GM21737 (cell line): ENCODE data around the gene PCDH1.

Source experiments
- ATAC-seq: cut with Tn5 transposase; IDR thresholded peaks from one replicate; pipeline ENCODE4 v1.9.1; 2021; ENCODE audit warnings: mild to moderate bottlenecking, moderate library complexity; ENCODE audit not compliant: unreplicated experiment

PCDH1 gene

DNA sequence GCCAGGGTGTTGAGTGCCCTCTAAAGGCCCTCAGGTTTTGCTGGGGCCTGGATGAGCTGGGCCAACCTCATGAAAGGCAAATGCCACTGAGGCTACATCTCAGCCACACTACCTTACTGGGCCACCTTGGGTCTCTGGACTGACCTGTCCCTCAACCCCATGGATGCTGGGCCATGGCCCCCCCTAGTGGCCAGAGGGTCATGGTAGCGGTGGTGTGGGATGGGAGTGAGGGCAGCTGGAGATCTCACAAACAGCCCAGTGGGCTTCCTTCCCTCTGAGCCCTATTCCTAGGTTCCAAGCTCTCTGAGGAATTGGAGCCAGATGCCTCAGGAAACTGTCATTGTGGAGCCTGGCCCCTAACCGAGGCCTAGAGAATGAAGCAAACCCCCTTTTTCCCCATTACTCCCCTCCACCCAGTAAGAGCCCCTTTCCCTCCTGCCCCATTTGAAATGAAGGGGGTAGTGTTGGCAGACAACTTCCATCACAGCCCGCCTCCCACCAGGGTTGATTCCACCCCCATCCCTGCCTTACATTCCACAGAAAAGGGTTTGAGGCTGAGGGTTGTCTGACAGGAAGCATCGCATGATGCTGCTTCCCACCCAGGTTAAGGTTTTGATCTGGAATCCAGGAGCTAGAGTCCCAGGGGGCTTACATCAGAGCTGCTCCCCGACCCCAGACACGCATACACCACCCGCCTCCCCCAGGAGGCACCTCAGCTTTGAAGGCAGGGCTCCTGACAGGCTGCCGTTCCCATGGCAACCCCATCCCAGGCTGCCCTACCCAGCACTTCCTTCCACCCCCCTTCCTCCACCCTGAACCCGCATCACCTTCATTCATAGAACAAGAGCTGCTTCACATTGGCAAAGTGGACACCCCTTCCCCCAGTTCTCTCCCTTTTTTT lies 63.9 kb downstream of the PCDH1 start:
- no peak for ATAC-seq

DNA sequence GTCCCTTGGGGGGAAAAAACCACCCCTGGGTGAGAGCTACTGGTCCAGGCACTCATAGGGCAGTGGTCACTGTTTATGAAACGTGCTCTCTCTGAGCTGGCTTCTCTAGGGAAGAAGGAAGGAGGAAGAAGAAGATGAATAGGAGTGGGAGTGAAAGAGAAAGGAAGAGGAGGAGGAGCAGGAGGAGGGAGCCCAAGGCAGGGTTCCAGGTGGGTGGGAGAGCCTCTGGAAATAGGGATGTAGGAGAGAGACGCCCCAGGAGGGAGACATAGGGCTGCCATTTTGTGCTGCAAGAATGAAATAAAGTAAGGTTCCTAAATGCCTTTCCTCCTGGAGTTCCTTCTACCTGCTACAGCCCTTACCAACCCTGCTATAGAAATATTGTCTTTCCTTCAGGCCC lies 65.7 kb downstream of the PCDH1 start:
- no peak for ATAC-seq

- ATAC-seq = no peak
Measured at GRCh38 chr5:141811287-141812155, 66.7 kb downstream of the PCDH1 start.

DNA sequence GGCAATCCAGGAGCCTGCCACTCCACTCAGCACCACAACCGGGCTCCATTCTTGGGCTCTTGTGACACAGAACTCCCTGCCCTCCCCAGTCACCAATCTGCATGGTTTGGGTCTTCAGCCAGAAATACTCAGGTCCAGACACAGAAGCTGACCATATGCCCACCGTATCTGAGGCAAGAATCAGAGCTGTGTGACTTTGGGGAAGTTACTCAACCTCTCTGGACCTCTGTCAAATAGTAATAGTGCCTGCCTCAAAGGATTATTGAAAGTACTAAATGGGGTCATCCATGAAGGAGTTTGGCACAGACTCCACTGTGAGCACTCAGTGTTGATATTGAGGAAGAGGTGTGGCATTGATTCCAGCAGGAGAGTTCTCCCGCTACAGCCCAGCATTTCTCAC lies 67.5 kb downstream of the PCDH1 start:
- no peak for ATAC-seq

- no peak for ATAC-seq
Measured at GRCh38 chr5:141809380-141810096, 68.7 kb downstream of the PCDH1 start.

GRCh38 chr5:141808857-141809256 lies 69.4 kb downstream of the PCDH1 start:
- ATAC-seq = no peak

DNA sequence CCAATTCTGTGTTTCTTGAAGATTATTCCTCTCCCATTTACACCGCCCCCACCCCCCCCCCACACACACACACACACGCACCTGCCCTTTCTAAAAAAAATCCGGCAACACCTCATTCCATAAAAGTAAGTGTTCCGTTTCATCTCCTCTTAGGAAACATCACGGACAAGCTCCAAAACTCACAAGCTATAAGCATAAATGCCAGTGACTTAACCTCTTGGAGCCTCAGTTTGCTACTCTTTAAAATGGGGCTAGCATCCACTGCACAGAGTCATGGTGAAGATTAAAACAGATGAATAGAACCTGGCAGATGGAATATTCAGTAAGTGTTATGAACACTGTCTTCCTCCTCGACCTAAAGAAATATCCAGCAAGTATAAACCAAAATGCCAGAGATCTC lies 70.5 kb downstream of the PCDH1 start:
- no peak for ATAC-seq

DNA sequence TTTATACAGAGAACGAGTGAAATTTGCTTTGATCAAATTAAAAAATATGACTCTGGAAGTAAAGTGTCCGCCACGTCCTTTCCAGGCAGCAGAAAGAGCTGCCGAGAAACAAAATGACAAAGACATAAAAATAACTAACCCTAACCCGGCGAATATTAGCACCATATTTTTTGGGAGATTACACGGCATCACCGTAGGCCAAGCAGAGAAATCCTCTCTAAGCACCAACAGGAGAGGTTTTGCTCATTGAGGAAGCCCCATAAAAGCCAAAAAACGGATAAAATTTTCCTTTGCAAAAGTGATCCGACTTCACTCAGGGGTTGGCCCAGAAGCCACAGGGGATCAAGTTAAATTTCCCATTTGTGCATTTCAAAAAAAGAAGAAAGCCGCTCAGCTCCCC lies 70.9 kb downstream of the PCDH1 start:
- ATAC-seq = no peak

GRCh38 chr5:141806626-141807025 lies 71.6 kb downstream of the PCDH1 start:
- no peak for ATAC-seq

- ATAC-seq = no peak
Measured at GRCh38 chr5:141805874-141806595, 72.2 kb downstream of the PCDH1 start.

DNA sequence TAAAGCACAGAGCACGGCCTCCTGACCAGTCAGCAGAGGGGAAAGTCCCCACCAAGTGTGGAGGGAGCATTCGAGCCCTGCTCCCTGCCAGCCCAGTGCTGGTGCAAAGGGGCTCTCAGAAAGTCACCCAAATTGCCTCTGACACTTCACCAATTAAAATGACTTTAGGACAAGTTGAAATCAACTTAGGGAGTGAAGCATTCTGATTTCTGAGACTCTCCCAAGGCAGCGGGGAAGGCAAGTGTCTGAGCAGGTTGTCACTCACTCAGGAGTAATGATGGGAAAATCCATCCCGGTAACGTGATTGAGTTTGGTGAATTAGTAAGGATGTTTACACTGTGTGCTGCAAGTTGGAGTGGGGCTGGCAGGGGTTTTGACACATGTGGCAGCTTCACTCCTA lies 73.7 kb downstream of the PCDH1 start:
- no peak for ATAC-seq
